HepG2 (cell line): Measurements from ENCODE around the gene TUBB. TPM values are rescaled to one million over a fixed set of nuclear protein-coding genes. Genes with fewer than 3 reads are reported as not detected.

Source experiments
- AKNA ChIP-seq: sonication (generic); formaldehyde crosslinking; IDR thresholded peaks from 2 replicates; pipeline ENCODE4 v1.4.0; 2020; ENCODE audit warnings: missing genetic modification reagents, borderline replicate concordance
- BCL3 ChIP-seq: sonication (generic); formaldehyde crosslinking; IDR thresholded peaks from 2 replicates; pipeline ENCODE4 v1.5.1; 2020; ENCODE audit warnings: mild to moderate bottlenecking, missing genetic modification reagents, moderate library complexity
- CAMTA2 ChIP-seq: sonication (generic); formaldehyde crosslinking; IDR thresholded peaks from 2 replicates; pipeline ENCODE4 v1.4.0; 2020; ENCODE audit warnings: mild to moderate bottlenecking, missing genetic modification reagents, borderline replicate concordance
- CCAR2 ChIP-seq: fragments of 200-400 bp; formaldehyde crosslinking; optimal IDR thresholded peaks from 2 replicates; pipeline ENCODE3; 2018; ENCODE audit warnings: low read depth, mild to moderate bottlenecking, low read length, moderate library complexity
- CENPX ChIP-seq: sonication (generic); formaldehyde crosslinking; IDR thresholded peaks from 2 replicates; pipeline ENCODE4 v1.9.0; 2021; ENCODE audit warnings: mild to moderate bottlenecking, missing genetic modification reagents, moderate library complexity
- ETV6 ChIP-seq: sonication (generic); formaldehyde crosslinking; conservative IDR thresholded peaks from 2 replicates; pipeline ENCODE4 v1.4.0; 2020; ENCODE audit warnings: missing genetic modification reagents
- MAX ChIP-seq: IDR thresholded peaks from 2 replicates; pipeline ENCODE4 v1.6.1; 2012; ENCODE audit warnings: inconsistent platforms
- MLX ChIP-seq: IDR thresholded peaks from 2 replicates; pipeline ENCODE4 v1.6.1; 2016
- SRY ChIP-seq: sonication (generic); formaldehyde crosslinking; IDR thresholded peaks from 2 replicates; pipeline ENCODE4 v1.8.0; 2022; ENCODE audit warnings: mild to moderate bottlenecking, missing genetic modification reagents
- TAF1 ChIP-seq: sonication (generic); formaldehyde crosslinking; IDR thresholded peaks from 2 replicates; pipeline ENCODE4 v1.4.0; 2020; ENCODE audit warnings: missing genetic modification reagents
- TFE3 ChIP-seq: IDR thresholded peaks from 2 replicates; pipeline ENCODE4 v1.6.1; 2016
- ZMAT3 ChIP-seq: sonication (generic); formaldehyde crosslinking; conservative IDR thresholded peaks from 2 replicates; pipeline ENCODE4 v1.7.0; 2021; ENCODE audit warnings: missing genetic modification reagents
- ZNF101 ChIP-seq: sonication (generic); formaldehyde crosslinking; IDR thresholded peaks from 2 replicates; pipeline ENCODE4 v1.4.0; 2020; ENCODE audit warnings: mild to moderate bottlenecking, low read depth, missing genetic modification reagents, borderline replicate concordance
- ZNF274 ChIP-seq: sonication (generic); formaldehyde crosslinking; IDR thresholded peaks from 2 replicates; pipeline ENCODE4 v1.5.1; 2020; ENCODE audit warnings: mild to moderate bottlenecking, missing genetic modification reagents
- ZNF326 ChIP-seq: sonication (generic); formaldehyde crosslinking; IDR thresholded peaks from 2 replicates; pipeline ENCODE4 v1.4.0; 2020; ENCODE audit warnings: missing genetic modification reagents, borderline replicate concordance
- ZNF367 ChIP-seq: sonication (generic); formaldehyde crosslinking; IDR thresholded peaks from 2 replicates; pipeline ENCODE4 v1.4.0; 2020; ENCODE audit warnings: missing genetic modification reagents, borderline replicate concordance
- ZNF562 ChIP-seq: sonication (generic); formaldehyde crosslinking; IDR thresholded peaks from 2 replicates; pipeline ENCODE4 v1.8.0; 2022; ENCODE audit warnings: missing genetic modification reagents, borderline replicate concordance
- ZNF644 ChIP-seq: IDR thresholded peaks from 2 replicates; pipeline ENCODE4 v1.6.1; 2016; ENCODE audit warnings: low read depth
- polyA plus RNA-seq, 8 experiments: library from polyadenylated mRNA; depleted of rRNA in 3 of 8; stranded (reverse) in 7 of 8; unstranded in 1 of 8; fragments of >200 nt; fragmentation: Illumina TruSeq in 4 of 8; extraction: Trizol in 4 of 8; gene quantifications; 2 replicates each; pipeline versions ENCODE4 v1.2.1 to v1.2.3, GENCODE V29; 2011 to 2016; ENCODE audit warnings: low read depth in 4 of 8, missing spikeins in 1 of 8, mixed read lengths in 1 of 8; ENCODE audit not compliant: insufficient read depth in 1 of 8
- total RNA-seq, 5 experiments: library from RNA; depleted of rRNA; stranded (reverse); fragments of >200 nt; fragmentation: Illumina TruSeq; extraction: Trizol; gene quantifications; 2 replicates each; pipeline ENCODE4 v1.2.3, GENCODE V29; 2016; ENCODE audit warnings: low read depth in 1 of 5

The TUBB gene
- total and polyA plus RNA-seq, 2 of the 13 experiments (the other 11 are each of a cell fraction or from before 2014, with no cell fraction given) = 911 to 1,163 TPM

GRCh38 chr6:30672445-30673253 is 47.5 kb upstream of the TUBB start, which contains the start of gene DHX16 (continued):
- TF ChIP-seq TFE3 = peak; percentile 11
- no peak for TF ChIP-seq ZNF367 (CRISPR knock-in tag)
- no peak for TF ChIP-seq MLX (CRISPR knock-in tag)
- TF ChIP-seq ZNF562 (CRISPR knock-in tag) = no peak
- peak; percentile 36; the same call in 1 of the 2 replicates for TF ChIP-seq BCL3 (CRISPR knock-in tag)
- peak; percentile 54; the same call in 1 of the 2 replicates for TF ChIP-seq SRY (CRISPR knock-in tag)
- peak; percentile 93; the same call in 1 of the 2 replicates for TF ChIP-seq ZNF274
- TF ChIP-seq ZMAT3 (CRISPR knock-in tag) = peak; percentile 84; the same call in 1 of the 2 replicates
- TF ChIP-seq ZNF326 = no peak
- no peak; the same call in 1 of the 2 replicates for TF ChIP-seq ETV6
- 0 out of 2 replicates have a peak, but pooled peaks have one; percentile 20 for TF ChIP-seq AKNA
- TF ChIP-seq ZNF101 (CRISPR knock-in tag) = no peak
- TF ChIP-seq CENPX (CRISPR knock-in tag) = no peak
- peak; percentile 38; the same call in 1 of the 2 replicates for TF ChIP-seq MAX
- peak; percentile 85 for TF ChIP-seq TAF1 (CRISPR knock-in tag)
- TF ChIP-seq ZNF644 (CRISPR knock-in tag) = no peak
- TF ChIP-seq CAMTA2 (CRISPR knock-in tag) = no peak
- no peak for TF ChIP-seq CCAR2
